ENCODE results near the gene LY9.

DNA sequence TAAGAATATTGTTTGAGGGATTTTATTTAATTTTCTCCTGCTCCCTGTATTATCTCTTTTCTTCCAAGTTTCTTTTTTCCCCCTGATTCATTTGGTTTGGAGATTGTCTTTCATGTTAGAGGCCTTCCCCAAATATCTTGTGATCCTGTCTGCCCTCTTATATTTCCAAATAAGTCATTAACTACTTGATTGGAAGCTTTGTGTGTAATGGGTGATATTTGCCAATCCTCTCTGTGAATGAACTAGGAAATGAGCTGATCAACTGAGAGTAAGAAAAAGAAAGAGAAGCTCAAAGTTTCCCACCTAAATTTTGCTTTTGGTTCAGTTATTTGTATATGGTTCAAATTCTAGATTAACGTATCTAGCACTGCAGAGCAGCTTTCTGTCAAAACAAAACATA lies 23.6 kb upstream of the LY9 start:
- TF ChIP-seq POLR2AphosphoS5 (IDR thresholded peaks at IDR 0.05; ENCODE audit: low read depth, low read length) (no peak), POLR2A (IDR thresholded peaks at IDR 0.05; ENCODE audit: low read depth, low read length) (no peak), TAF1 (IDR thresholded peaks at IDR 0.05; ENCODE audit: borderline replicate concordance, low read depth, low read length) (no peak)

Data from GM12892 (cell line).